H9 (cell line): ENCODE data around the gene GLB1L3. TPM values are rescaled to one million over a fixed set of nuclear protein-coding genes. Genes with fewer than 3 reads are reported as not detected.

Experiments
- DNase-seq: peaks from one replicate; pipeline ENCODE4 v3.0.0-alpha.2; 2017
- H2AFZ ChIP-seq: one replicate; pipeline ENCODE4 v1.6.1; 2013; ENCODE audit warnings: mild to moderate bottlenecking, low read length, control low read depth, moderate library complexity
- H2AK5ac ChIP-seq: 2 replicates; pipeline ENCODE4 v1.6.1; 2013; ENCODE audit warnings: low read length, control low read depth, mixed read lengths; ENCODE audit not compliant: insufficient read length
- H2BK120ac ChIP-seq: one replicate; pipeline ENCODE4 v1.6.1; 2013; ENCODE audit warnings: low read depth, mild to moderate bottlenecking, low read length, control low read depth, inconsistent platforms; ENCODE audit not compliant: poor library complexity, severe bottlenecking
- H2BK12ac ChIP-seq: 2 replicates; pipeline ENCODE4 v1.6.1; 2013; ENCODE audit warnings: low read length, control low read depth, mixed read lengths, low read depth; ENCODE audit not compliant: insufficient read length
- H2BK15ac ChIP-seq: 2 replicates; pipeline ENCODE4 v1.6.1; 2013; ENCODE audit warnings: low read depth, low read length, control low read depth
- H2BK20ac ChIP-seq: one replicate; pipeline ENCODE4 v1.6.1; 2013; ENCODE audit warnings: low read depth, mild to moderate bottlenecking, low read length, control low read depth, inconsistent platforms; ENCODE audit not compliant: poor library complexity, severe bottlenecking
- H2BK5ac ChIP-seq: 2 replicates; pipeline ENCODE4 v1.6.1; 2013; ENCODE audit warnings: low read length, control low read depth, mixed read lengths; ENCODE audit not compliant: insufficient read length
- H3K14ac ChIP-seq: 2 replicates; pipeline ENCODE4 v1.6.1; 2013; ENCODE audit warnings: low read length, control low read depth; ENCODE audit not compliant: insufficient read depth
- H3K18ac ChIP-seq: 2 replicates; pipeline ENCODE4 v1.6.1; 2013; ENCODE audit warnings: low read depth, mild to moderate bottlenecking, mixed read lengths, low read length, control low read depth; ENCODE audit not compliant: insufficient read length
- H3K23ac ChIP-seq: 2 replicates; pipeline ENCODE4 v1.6.1; 2013; ENCODE audit warnings: low read length, control low read depth, mixed read lengths, low read depth; ENCODE audit not compliant: insufficient read length
- H3K23me2 ChIP-seq: 2 replicates; pipeline ENCODE4 v1.6.1; 2013; ENCODE audit warnings: low read depth, mild to moderate bottlenecking, mixed read lengths, low read length, control low read depth; ENCODE audit not compliant: insufficient read length, poor library complexity, severe bottlenecking
- H3K27ac ChIP-seq: 2 replicates; pipeline ENCODE4 v1.5.1; 2013; ENCODE audit warnings: low read length, control low read depth, mixed read lengths, low read depth; ENCODE audit not compliant: insufficient read length
- H3K27me3 ChIP-seq: 2 replicates; pipeline ENCODE4 v1.6.1; 2013; ENCODE audit warnings: low read length, control low read depth, inconsistent platforms; ENCODE audit not compliant: insufficient read depth
- H3K4ac ChIP-seq: 2 replicates; pipeline ENCODE4 v1.6.1; 2013; ENCODE audit warnings: low read depth, mild to moderate bottlenecking, control low read depth, inconsistent platforms, low read length, moderate library complexity
- H3K4me1 ChIP-seq: 2 replicates; pipeline ENCODE4 v1.6.1; 2013; ENCODE audit warnings: low read length, control low read depth, inconsistent platforms; ENCODE audit not compliant: insufficient read depth
- H3K4me2 ChIP-seq: 2 replicates; pipeline ENCODE4 v1.6.1; 2013; ENCODE audit warnings: low read length, control low read depth, mixed read lengths; ENCODE audit not compliant: insufficient read length, insufficient read depth
- H3K56ac ChIP-seq: 2 replicates; pipeline ENCODE4 v1.6.1; 2013; ENCODE audit warnings: low read depth, mild to moderate bottlenecking, mixed read lengths, low read length, control low read depth; ENCODE audit not compliant: insufficient read length
- H3K79me1 ChIP-seq: 2 replicates; pipeline ENCODE4 v1.6.1; 2013; ENCODE audit warnings: low read depth, mild to moderate bottlenecking, moderate library complexity, low read length, control low read depth, inconsistent platforms; ENCODE audit not compliant: insufficient read depth, poor library complexity, severe bottlenecking
- H3K79me2 ChIP-seq: 2 replicates; pipeline ENCODE4 v1.6.1; 2013; ENCODE audit warnings: low read length, control low read depth, inconsistent platforms; ENCODE audit not compliant: insufficient read depth
- H3K9ac ChIP-seq: 2 replicates; pipeline ENCODE4 v1.6.1; 2013; ENCODE audit warnings: low read length, control low read depth, mixed read lengths; ENCODE audit not compliant: insufficient read length; ENCODE audit errors: extremely low read depth
- H3K9me3 ChIP-seq: one replicate; pipeline ENCODE4 v1.6.1; 2013; ENCODE audit warnings: low read depth, low read length, inconsistent platforms; ENCODE audit not compliant: control insufficient read depth
- H3T11ph ChIP-seq: one replicate; pipeline ENCODE4 v1.6.1; 2013; ENCODE audit warnings: mild to moderate bottlenecking, low read length, control low read depth, inconsistent platforms
- H4K20me1 ChIP-seq: one replicate; pipeline ENCODE4 v1.6.1; 2013; ENCODE audit not compliant: control insufficient read depth, insufficient read length, insufficient read depth
- H4K5ac ChIP-seq: 2 replicates; pipeline ENCODE4 v1.6.1; 2013; ENCODE audit warnings: low read depth, mild to moderate bottlenecking, mixed read lengths, low read length, control low read depth; ENCODE audit not compliant: insufficient read length
- H4K8ac ChIP-seq: replicated peaks from 2 replicates; pipeline ENCODE4 v1.6.1; 2013; ENCODE audit warnings: low read length, control low read depth, mixed read lengths, low read depth; ENCODE audit not compliant: insufficient read length
- H4K91ac ChIP-seq: 2 replicates; pipeline ENCODE4 v1.6.1; 2013; ENCODE audit warnings: low read depth, mild to moderate bottlenecking, moderate library complexity, mixed read lengths, low read length, control low read depth; ENCODE audit not compliant: insufficient read length
- H3K27ac Mint-ChIP-seq, 3 experiments: 2 replicates in 2 of 3; 3 replicates in 1 of 3; pipeline ENCODE4 v1.8.0; 2020 to 2021; ENCODE audit warnings: mixed read lengths in 3 of 3, mild to moderate bottlenecking in 1 of 3, moderate library complexity in 1 of 3
- H3K27me3 Mint-ChIP-seq: 2 replicates; pipeline ENCODE4 v1.8.0; 2021; ENCODE audit warnings: low read depth, mild to moderate bottlenecking, moderate library complexity, mixed read lengths
- H3K36me3 Mint-ChIP-seq, 3 experiments: 2 replicates in 2 of 3; 3 replicates in 1 of 3; pipeline ENCODE4 v1.8.0; 2020 to 2021; ENCODE audit warnings: low read depth in 3 of 3, mixed read lengths in 3 of 3; ENCODE audit not compliant: insufficient read depth in 1 of 3
- H3K4me1 Mint-ChIP-seq, 2 experiments: 2 replicates each; pipeline ENCODE4 v1.8.0; 2020; ENCODE audit warnings: mixed read lengths in 2 of 2
- H3K4me3 Mint-ChIP-seq, 2 experiments: 2 replicates in 1 of 2; 3 replicates in 1 of 2; pipeline ENCODE4 v1.8.0; 2020 to 2021; ENCODE audit warnings: mild to moderate bottlenecking in 2 of 2, mixed read lengths in 2 of 2, moderate library complexity in 1 of 2
- H3K9me3 Mint-ChIP-seq, 2 experiments: 2 replicates in 1 of 2; 3 replicates in 1 of 2; pipeline ENCODE4 v1.8.0; 2020; ENCODE audit warnings: mild to moderate bottlenecking in 2 of 2, mixed read lengths in 2 of 2, moderate library complexity in 1 of 2
- CTCF ChIP-seq: fragments of 200-600 bp; sonication (generic); conservative IDR thresholded peaks from 3 replicates; pipeline ENCODE4 v1.8.0; 2021; ENCODE audit warnings: antibody characterized with exemption, mild to moderate bottlenecking
- WGBS: extraction: QIAGEN DNeasy Blood & Tissue Kit; methylation state at CpG from one replicate; pipeline ENCODE4 v1.1.7; 2013; ENCODE audit warnings: missing lambda C conversion rate, low lambda C conversion rate, mixed read lengths; ENCODE audit not compliant: insufficient read length; ENCODE audit errors: extremely low coverage; 5-methylcytosine and 5-hydroxymethylcytosine counted together
- total RNA-seq: library from RNA; stranded (reverse); gene quantifications from 2 replicates; pipeline ENCODE4 v1.2.1, GENCODE V29; 2021

The GLB1L3 gene
- total RNA-seq, 1 experiment from 2014 or later = 11.2 TPM

- H3K27ac ChIP-seq = no peak overlapping the region
- Mint-ChIP-seq H3K27ac (no peak overlapping the region), H3K36me3 (peaks cover 22 to 39% (median 24%) of the 10 kb centered on the region in 3 experiments), H3K27me3 (no peaks in the 10 kb centered on the region; the same call in 1 of the 2 replicates), H3K9me3 (peaks cover 1 to 3% of the 10 kb centered on the region in 2 experiments; a peak in 2 of 5 replicates), H3K4me1 (peaks cover 0 to 2% of the 10 kb centered on the region in 2 experiments; a peak in 3 of 4 replicates), H3K4me3 (no peak overlapping the region)
- no peak overlapping the region for H2BK20ac ChIP-seq
- H3K18ac ChIP-seq = no peak overlapping the region
- H4K91ac ChIP-seq = no peak overlapping the region
- H3K4me2 ChIP-seq = no peak overlapping the region
- no peak overlapping the region for H3K14ac ChIP-seq
- H4K8ac ChIP-seq = no peak overlapping the region
- H3K79me2 ChIP-seq = no peaks in the 10 kb centered on the region
- no peak overlapping the region for H3K9ac ChIP-seq
- no peaks in the 10 kb centered on the region for H3K79me1 ChIP-seq
- H2AK5ac ChIP-seq = no peak overlapping the region
- no peak overlapping the region for H2BK5ac ChIP-seq
- no peak overlapping the region for H4K5ac ChIP-seq
- WGBS = no CpG with 5 or more reads among the region's 10 CpGs
- H2BK12ac ChIP-seq = no peak overlapping the region
- no peak overlapping the region for H3K56ac ChIP-seq
- no peaks in the 10 kb centered on the region for H3K27me3 ChIP-seq
- no peak for DNase-seq
- no peak overlapping the region for H3K23ac ChIP-seq
- no peak overlapping the region for H2BK15ac ChIP-seq
- H4K20me1 ChIP-seq = no peaks in the 10 kb centered on the region
- H3T11ph ChIP-seq = no peak overlapping the region
- no peak overlapping the region for H2BK120ac ChIP-seq
- H3K4me1 ChIP-seq = no peaks in the 10 kb centered on the region
- H3K23me2 ChIP-seq = no peaks in the 10 kb centered on the region
- no peak overlapping the region for H2AFZ ChIP-seq
- H3K9me3 ChIP-seq = peaks cover 5% of the 10 kb centered on the region
- no peak for TF ChIP-seq CTCF
- H3K4ac ChIP-seq = no peak overlapping the region
These were observed 37.2 kb downstream of the GLB1L3 start for GRCh38 chr11:134313379-134313778.
